Neural cell (in vitro differentiated cells): ENCODE data around the gene TBC1D24. TPM values are rescaled to one million over a fixed set of nuclear protein-coding genes. Genes with fewer than 3 reads are reported as not detected.

Source experiments
- polyA plus RNA-seq: library from polyadenylated mRNA; depleted of rRNA; stranded (reverse); fragments of >200 nt; gene quantifications from 2 replicates; pipeline ENCODE4 v1.2.3, GENCODE V29; 2014
- small RNA-seq, 3 experiments: library from RNA; depleted of rRNA; stranded (forward); fragments of <200 nt; gene quantifications; one replicate each; pipeline ENCODE3, GENCODE V24; 2012

TBC1D24 gene
- polyA plus RNA-seq, 1 donor from 2014 or later = 27.1 TPM

Small RNA genes within 50 kb of the gene (small RNA-seq; reads per million reads assigned to genes)
- gene AC093525.1 (0 reads per million in 3 experiments), gene MIR3178 (0 to 0.32 (median 0) reads per million in 3 experiments), gene MIR6768 (0 to 0.52 (median 0) reads per million in 3 experiments)

Other genes with a start within 250 kb of the TBC1D24 start
- gene DNASE1L2, start 238.7 kb upstream of the TBC1D24 start, polyA plus RNA-seq = 10.2 and 10.9 TPM in 2 replicates
- gene ECI1, start 223.5 kb upstream of the TBC1D24 start, polyA plus RNA-seq = 33.1 and 35.3 TPM in 2 replicates
- gene RNPS1, start 207.0 kb upstream of the TBC1D24 start, polyA plus RNA-seq = 180 and 195 TPM in 2 replicates
- 30.7 and 34.1 TPM in 2 replicates for gene ABCA3, start 134.4 kb upstream of the TBC1D24 start, polyA plus RNA-seq
- gene CCNF, start 45.7 kb upstream of the TBC1D24 start, polyA plus RNA-seq = 5.2 and 5.7 TPM in 2 replicates
- gene TEDC2, start 15.0 kb upstream of the TBC1D24 start, polyA plus RNA-seq = 27.6 and 31.5 TPM in 2 replicates
- 1.2 and 2.4 TPM in 2 replicates for gene NTN3, start 3.8 kb upstream of the TBC1D24 start, polyA plus RNA-seq
- gene ATP6V0C, start 38.8 kb downstream of the TBC1D24 start, polyA plus RNA-seq = 89.7 and 100 TPM in 2 replicates
- 50.0 and 80.3 TPM in 2 replicates for gene AMDHD2, start 45.2 kb downstream of the TBC1D24 start, polyA plus RNA-seq
- 0.46 TPM in 1 of 2 replicates, not detected in the other for gene CEMP1, start 56.3 kb downstream of the TBC1D24 start, polyA plus RNA-seq
- gene PDPK1, start 62.9 kb downstream of the TBC1D24 start, polyA plus RNA-seq = 18.6 and 20.1 TPM in 2 replicates
- 42.7 and 43.6 TPM in 2 replicates for gene KCTD5, start 207.4 kb downstream of the TBC1D24 start, polyA plus RNA-seq
- 3.0 and 5.9 TPM in 2 replicates for gene PRSS27, start 245.1 kb downstream of the TBC1D24 start, polyA plus RNA-seq